Lung (tissue), 12 donors: ENCODE measurements around the gene CAPN2. TPM values are rescaled to one million over a fixed set of nuclear protein-coding genes. Genes with fewer than 3 reads are reported as not detected.
A peak's percentile ranks its signal among the peaks of the same experiment; 100 is the strongest.

Experiments
- ATAC-seq: fragments of 200-7000 bp; cut with Tn5 transposase; one replicate; pipeline ENCODE4 v1.9.1; 2020; ENCODE audit warnings: moderate number of reproducible peaks; ENCODE audit not compliant: insufficient read depth, low FRiP score
- DNase-seq, 3 donors: peaks; one replicate each; pipeline ENCODE4 v3.0.0-alpha.2; 2013 to 2017
- H3K27ac ChIP-seq, 2 donors: one replicate each; pipeline ENCODE4 v1.5.1; 2013; ENCODE audit warnings: mild to moderate bottlenecking in 2 of 2, moderate library complexity in 2 of 2, control low read depth in 1 of 2, inconsistent platforms in 1 of 2, low read depth in 1 of 2, low read length in 1 of 2
- H3K27me3 ChIP-seq, 3 donors: one replicate each; pipeline ENCODE4 v1.5.1; 2013; ENCODE audit warnings: low read length in 2 of 3; ENCODE audit not compliant: control insufficient read depth in 3 of 3, insufficient read depth in 3 of 3
- H3K36me3 ChIP-seq, 4 donors: one replicate each; pipeline ENCODE4 v1.5.1; 2013; ENCODE audit warnings: low read length in 4 of 4, mild to moderate bottlenecking in 1 of 4, moderate library complexity in 1 of 4; ENCODE audit not compliant: control insufficient read depth in 4 of 4, insufficient read depth in 4 of 4
- H3K4me1 ChIP-seq, 5 donors: one replicate each; pipeline ENCODE4 v1.5.1; 2013; ENCODE audit warnings: low read length in 5 of 5, mild to moderate bottlenecking in 2 of 5, moderate library complexity in 1 of 5; ENCODE audit not compliant: control insufficient read depth in 5 of 5, insufficient read depth in 5 of 5
- H3K4me3 ChIP-seq: one replicate; pipeline ENCODE4 v1.5.1; 2013; ENCODE audit warnings: mild to moderate bottlenecking, control low read depth, moderate library complexity
- H3K9ac ChIP-seq, 2 donors: one replicate each; pipeline ENCODE4 v1.5.1; 2013; ENCODE audit warnings: low read length in 2 of 2, control low read depth in 1 of 2; ENCODE audit not compliant: insufficient read depth in 1 of 2
- H3K9me3 ChIP-seq, 4 donors: one replicate each; pipeline ENCODE4 v1.5.1; 2013; ENCODE audit warnings: low read length in 3 of 4, mild to moderate bottlenecking in 1 of 4, moderate library complexity in 1 of 4; ENCODE audit not compliant: control insufficient read depth in 4 of 4, insufficient read depth in 3 of 4
- WGBS, 2 donors: extraction: QIAGEN DNeasy Blood & Tissue Kit; methylation state at CpG; one replicate each; pipeline ENCODE4 v1.1.7; 2013; 5-methylcytosine and 5-hydroxymethylcytosine counted together
- polyA plus RNA-seq, 2 donors: library from polyadenylated mRNA; stranded (reverse); fragments of 200-250 nt; gene quantifications; one replicate each; pipeline ENCODE4 v1.2.1, GENCODE V29; 2013
- total RNA-seq, 2 donors: library from RNA; depleted of rRNA in 1 of 2; stranded (reverse); fragments of >200 nt in 1 of 2; gene quantifications; one replicate each; pipeline ENCODE4 v1.2.1, GENCODE V29; 2014 to 2021
- TF ChIP-seq, protein P1 (sequence below): IDR thresholded peaks from 2 replicates; pipeline ENCODE4 v1.5.1; 2012; ENCODE audit warnings: mild to moderate bottlenecking; ENCODE audit errors: control extremely low read depth, extremely low read depth
- donor health status: control.
- donor health status: control.
- donor health status: Bipolar disorder and iron deficiency.
- donor health status: healthy.
- donor health status: DM: yes; HTN: yes; CAD: no.

The CAPN2 gene
- total and polyA plus RNA-seq, 4 donors, result 144 to 353 (median 168) TPM

DNA sequence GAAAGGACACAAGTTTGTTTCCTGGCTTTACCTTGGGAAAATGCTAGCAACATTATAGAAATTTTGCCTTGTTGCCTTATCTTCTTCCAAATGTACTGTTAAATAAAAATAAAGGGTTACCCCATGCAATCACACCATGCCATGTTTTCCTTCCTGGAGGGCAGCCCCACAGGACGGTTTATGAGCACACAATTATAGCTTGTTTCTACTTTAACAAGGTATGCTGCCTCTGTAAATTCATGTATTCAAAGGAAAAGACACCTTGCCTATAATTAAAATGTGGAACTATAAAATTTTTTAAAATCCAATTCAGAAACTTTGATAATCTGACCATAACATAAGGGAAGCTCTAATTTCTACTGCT is 63.4 kb downstream of the CAPN2 start:
- no peak overlapping the region for H3K27ac ChIP-seq
- 71 to 76% methylated on average over 1 of the region's 1 CpG for WGBS, 2 donors
- TF ChIP-seq, protein P1, sequence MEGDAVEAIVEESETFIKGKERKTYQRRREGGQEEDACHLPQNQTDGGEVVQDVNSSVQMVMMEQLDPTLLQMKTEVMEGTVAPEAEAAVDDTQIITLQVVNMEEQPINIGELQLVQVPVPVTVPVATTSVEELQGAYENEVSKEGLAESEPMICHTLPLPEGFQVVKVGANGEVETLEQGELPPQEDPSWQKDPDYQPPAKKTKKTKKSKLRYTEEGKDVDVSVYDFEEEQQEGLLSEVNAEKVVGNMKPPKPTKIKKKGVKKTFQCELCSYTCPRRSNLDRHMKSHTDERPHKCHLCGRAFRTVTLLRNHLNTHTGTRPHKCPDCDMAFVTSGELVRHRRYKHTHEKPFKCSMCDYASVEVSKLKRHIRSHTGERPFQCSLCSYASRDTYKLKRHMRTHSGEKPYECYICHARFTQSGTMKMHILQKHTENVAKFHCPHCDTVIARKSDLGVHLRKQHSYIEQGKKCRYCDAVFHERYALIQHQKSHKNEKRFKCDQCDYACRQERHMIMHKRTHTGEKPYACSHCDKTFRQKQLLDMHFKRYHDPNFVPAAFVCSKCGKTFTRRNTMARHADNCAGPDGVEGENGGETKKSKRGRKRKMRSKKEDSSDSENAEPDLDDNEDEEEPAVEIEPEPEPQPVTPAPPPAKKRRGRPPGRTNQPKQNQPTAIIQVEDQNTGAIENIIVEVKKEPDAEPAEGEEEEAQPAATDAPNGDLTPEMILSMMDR, result no peak

DNA sequence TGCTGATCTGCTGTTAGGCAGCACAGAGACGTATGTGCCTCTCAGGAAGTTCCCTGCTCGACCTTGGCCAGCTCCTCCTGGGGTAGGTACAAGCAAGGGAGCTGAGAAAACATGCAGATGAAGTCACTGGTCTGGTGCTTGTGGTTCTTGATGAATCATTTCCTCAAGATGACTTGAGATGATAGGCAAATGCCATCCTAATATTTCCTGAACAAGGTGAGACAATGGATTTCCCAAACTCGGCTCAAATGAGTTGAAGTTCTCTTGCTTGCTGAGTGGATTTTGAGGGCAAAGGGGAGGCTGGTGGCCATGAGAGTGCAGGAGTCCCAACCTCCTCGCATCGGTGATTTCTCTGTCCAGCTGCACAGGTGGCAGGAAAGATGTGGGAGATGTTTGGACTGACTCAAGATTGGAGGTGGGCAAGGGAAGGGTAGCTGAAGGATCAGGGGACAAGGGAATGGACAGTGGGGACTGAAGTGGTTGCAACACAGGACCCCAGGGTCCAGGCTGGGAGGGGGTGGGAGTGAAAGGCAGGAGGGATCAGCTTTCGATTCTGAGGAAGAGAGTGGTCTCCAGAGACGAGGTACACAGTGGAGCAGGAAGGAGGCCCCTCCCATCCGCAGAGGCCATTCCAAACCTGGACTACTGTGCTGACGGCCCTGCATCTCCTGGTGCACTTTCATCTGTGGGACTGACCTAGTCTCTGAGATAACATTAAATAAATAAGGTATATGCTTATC is 63.9 kb downstream of the CAPN2 start:
- H3K36me3 ChIP-seq, result peaks cover 22 to 31% (median 26%) of the 10 kb centered on the region in 4 donors
- H3K4me1 ChIP-seq, result peaks cover 0 to 11% (median 9%) of the 10 kb centered on the region in 5 donors
- peak overlapping the region in 1 of 2 donors; percentile 65 for H3K27ac ChIP-seq
- no peak overlapping the region for H3K9ac ChIP-seq
- DNase-seq (no peak), ATAC-seq (peak; percentile 15)
- no peak overlapping the region for H3K4me3 ChIP-seq
- 51 to 52% methylated on average over 9 of the region's 9 CpGs for whole genome bisulfite sequencing, 2 donors
- TF ChIP-seq, protein P1, result no peak
- H3K9me3 ChIP-seq, result no peaks in the 10 kb centered on the region
- no peaks in the 10 kb centered on the region for H3K27me3 ChIP-seq

More for the DNA sequence above, 63.4 kb downstream of the CAPN2 start:
- Histone ChIP-seq H3K9me3 (no peaks in the 10 kb centered on the region), H3K4me3 (no peak overlapping the region), H3K9ac (no peak overlapping the region), H3K4me1 (peaks cover 0 to 14% (median 11%) of the 10 kb centered on the region in 5 donors), H3K27me3 (no peaks in the 10 kb centered on the region), H3K36me3 (peaks cover 18 to 35% (median 29%) of the 10 kb centered on the region in 4 donors)
- ATAC-seq, result no peak
- DNase-seq, result no peak

DNA sequence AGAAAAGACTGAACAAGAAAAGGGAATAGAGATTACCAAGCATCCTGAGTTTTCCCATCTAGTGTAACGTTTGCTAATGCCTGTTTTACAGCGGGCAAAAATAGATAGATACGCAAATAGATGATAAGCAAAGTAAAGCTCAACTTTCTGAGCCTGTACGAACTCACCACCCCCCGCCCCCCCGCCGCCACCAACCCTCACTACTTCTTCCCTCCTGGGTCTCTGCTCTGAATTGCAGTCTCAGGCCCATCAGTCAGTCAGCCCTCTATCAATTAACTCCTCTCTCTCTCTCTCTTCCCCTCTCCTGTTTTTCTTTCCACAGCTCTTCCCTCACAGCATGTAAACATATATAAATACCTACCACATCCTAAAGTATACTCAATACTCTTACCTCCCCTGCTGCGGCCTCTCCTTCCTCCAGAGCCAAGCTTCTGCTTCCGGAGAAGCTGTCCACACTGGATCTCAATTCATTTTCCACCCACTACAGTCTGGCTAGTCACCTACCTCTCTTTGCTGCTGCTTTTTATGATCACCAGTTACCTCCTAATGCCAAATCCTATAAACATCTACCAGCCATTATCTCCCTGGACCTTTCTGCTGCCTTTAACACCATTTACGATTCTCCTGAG is 64.6 kb downstream of the CAPN2 start:
- DNase-seq (no peak), ATAC-seq (no peak)
- peaks cover 0 to 6% (median 2%) of the 10 kb centered on the region in 5 donors for H3K4me1 ChIP-seq
- H3K36me3 ChIP-seq, result peaks cover 23 to 30% (median 24%) of the 10 kb centered on the region in 4 donors
- no peaks in the 10 kb centered on the region for H3K27me3 ChIP-seq
- 88 to 90% methylated on average over 10 of the region's 10 CpGs for WGBS, 2 donors
- no peaks in the 10 kb centered on the region for H3K9me3 ChIP-seq
- H3K4me3 ChIP-seq, result no peak overlapping the region
- TF ChIP-seq, protein P1, result no peak
- peak overlapping the region in 1 of 2 donors; percentile 22 for H3K27ac ChIP-seq
- H3K9ac ChIP-seq, result no peak overlapping the region
